Suprapubic skin (tissue), 3 donors: ENCODE results near the gene SLC37A1.

Experiments
- EP300 ChIP-seq: sonication (generic); formaldehyde crosslinking; IDR thresholded peaks from one replicate; pipeline ENCODE4 v1.6.1; 2017; ENCODE audit warnings: antibody characterized with exemption
- POLR2A ChIP-seq, 2 donors: fragments of 450-650 bp; IDR thresholded peaks; one replicate each; pipeline ENCODE4 v1.6.1; 2017; ENCODE audit warnings: antibody characterized with exemption in 2 of 2, mild to moderate bottlenecking in 2 of 2, moderate library complexity in 2 of 2
- TF ChIP-seq, protein P1 (sequence below), 2 donors: fragments of 200-600 bp in 1 of 2; fragments of 450-650 bp in 1 of 2; sonication (generic) in 1 of 2; IDR thresholded peaks; one replicate each; pipeline ENCODE4 v1.5.1; 2016 to 2019; ENCODE audit warnings: antibody characterized with exemption in 2 of 2, mild to moderate bottlenecking in 1 of 2, moderate library complexity in 1 of 2

DNA sequence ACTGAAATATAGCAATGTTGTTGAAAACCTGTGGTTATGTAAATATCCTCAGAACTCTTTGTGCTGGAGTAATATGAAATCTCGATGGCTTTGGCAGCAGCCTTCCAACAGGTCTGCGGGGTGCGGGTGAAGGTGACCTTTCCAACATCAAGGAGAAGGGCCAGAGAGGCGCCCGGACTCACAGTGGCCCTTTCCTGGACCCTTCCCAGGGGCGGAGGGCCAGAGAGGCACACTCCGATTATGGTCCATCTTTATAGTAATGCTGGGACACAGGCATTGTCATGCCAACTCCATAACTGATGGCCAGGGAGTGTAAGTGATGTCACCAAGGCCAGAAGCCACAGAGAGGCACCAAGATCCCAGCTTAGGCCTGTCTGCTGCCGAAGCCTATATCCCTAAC lies 18.1 kb downstream of the SLC37A1 start:
- TF ChIP-seq POLR2A (IDR thresholded peaks at IDR 0.05) = no peak
- TF ChIP-seq, protein P1, sequence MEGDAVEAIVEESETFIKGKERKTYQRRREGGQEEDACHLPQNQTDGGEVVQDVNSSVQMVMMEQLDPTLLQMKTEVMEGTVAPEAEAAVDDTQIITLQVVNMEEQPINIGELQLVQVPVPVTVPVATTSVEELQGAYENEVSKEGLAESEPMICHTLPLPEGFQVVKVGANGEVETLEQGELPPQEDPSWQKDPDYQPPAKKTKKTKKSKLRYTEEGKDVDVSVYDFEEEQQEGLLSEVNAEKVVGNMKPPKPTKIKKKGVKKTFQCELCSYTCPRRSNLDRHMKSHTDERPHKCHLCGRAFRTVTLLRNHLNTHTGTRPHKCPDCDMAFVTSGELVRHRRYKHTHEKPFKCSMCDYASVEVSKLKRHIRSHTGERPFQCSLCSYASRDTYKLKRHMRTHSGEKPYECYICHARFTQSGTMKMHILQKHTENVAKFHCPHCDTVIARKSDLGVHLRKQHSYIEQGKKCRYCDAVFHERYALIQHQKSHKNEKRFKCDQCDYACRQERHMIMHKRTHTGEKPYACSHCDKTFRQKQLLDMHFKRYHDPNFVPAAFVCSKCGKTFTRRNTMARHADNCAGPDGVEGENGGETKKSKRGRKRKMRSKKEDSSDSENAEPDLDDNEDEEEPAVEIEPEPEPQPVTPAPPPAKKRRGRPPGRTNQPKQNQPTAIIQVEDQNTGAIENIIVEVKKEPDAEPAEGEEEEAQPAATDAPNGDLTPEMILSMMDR (IDR thresholded peaks at IDR 0.05) = no peak
- no peak for TF ChIP-seq EP300
